H7 (cell line): ENCODE measurements around the gene B3GLCT. TPM values are rescaled to one million over a fixed set of nuclear protein-coding genes. Genes with fewer than 3 reads are reported as not detected.

Source experiments
- DNase-seq: peaks from one replicate; pipeline ENCODE4 v3.0.0; 2012
- H3K27me3 ChIP-seq: 2 replicates; pipeline ENCODE4 v1.6.0; 2011; ENCODE audit warnings: mild to moderate bottlenecking, low read length; ENCODE audit not compliant: control insufficient read depth, insufficient read depth
- H3K36me3 ChIP-seq: replicated peaks from 2 replicates; pipeline ENCODE4 v1.5.1; 2011; ENCODE audit warnings: low read length; ENCODE audit not compliant: control insufficient read depth, insufficient read depth
- H3K4me3 ChIP-seq: 2 replicates; pipeline ENCODE4 v1.5.1; 2011; ENCODE audit warnings: low read depth, mild to moderate bottlenecking, control low read depth, low read length, moderate library complexity; ENCODE audit not compliant: insufficient read depth
- total RNA-seq: library from RNA; depleted of rRNA; stranded (reverse); fragments of >200 nt; shearing (Covaris generic); gene quantifications from 2 replicates; pipeline ENCODE4 v1.2.3, GENCODE V29; 2014

B3GLCT gene
- total RNA-seq, 1 experiment from 2014 or later, result 4.4 TPM

DNA sequence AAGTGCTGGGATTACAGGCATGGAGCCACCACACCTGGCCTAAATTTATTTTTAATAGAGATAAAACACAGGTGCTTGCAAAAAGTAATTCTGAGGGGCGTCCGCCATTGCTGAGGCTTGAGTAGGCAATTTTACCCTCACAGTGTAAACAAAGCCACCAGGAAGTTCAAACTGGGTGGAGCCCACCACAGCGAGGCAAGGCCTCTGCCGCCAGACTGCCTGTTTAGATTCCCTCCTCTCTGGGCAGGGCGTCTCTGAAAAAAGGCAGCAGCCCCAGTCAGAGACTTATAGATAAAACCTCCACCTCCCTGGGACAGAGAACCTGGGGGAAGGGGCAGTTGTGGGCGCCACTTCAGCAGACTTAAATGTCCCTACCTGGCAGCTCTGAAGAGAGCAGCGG is 50.7 kb downstream of the B3GLCT start:
- no peak for DNase-seq
- no peaks in the 10 kb centered on the region for H3K36me3 ChIP-seq
- no peaks in the 10 kb centered on the region for H3K27me3 ChIP-seq
- H3K4me3 ChIP-seq, result no peak overlapping the region

DNA sequence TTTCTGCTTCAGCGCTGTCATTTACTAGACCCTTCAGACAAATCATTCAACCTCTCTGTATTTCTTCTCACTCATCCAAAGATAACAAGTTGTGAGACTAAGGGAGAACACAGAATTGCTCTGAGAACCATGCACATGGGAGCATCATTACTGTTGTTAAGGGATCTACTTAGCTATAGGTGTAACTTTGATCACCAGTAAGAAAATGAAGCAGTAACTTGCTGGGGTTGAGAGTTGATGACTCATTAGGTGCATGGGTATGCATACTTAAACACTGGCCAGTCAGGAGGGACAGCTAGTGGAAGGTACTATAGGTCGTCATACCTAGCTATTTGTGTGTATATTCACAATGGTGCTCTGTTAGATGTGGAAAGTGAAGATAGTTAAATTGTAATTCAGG is 61.5 kb downstream of the B3GLCT start:
- Histone ChIP-seq H3K36me3 (no peaks in the 10 kb centered on the region), H3K27me3 (no peaks in the 10 kb centered on the region), H3K4me3 (no peak overlapping the region)
- no peak for DNase-seq

GRCh38 chr13:31263346-31263745 is 63.6 kb downstream of the B3GLCT start:
- Histone ChIP-seq H3K27me3 (no peaks in the 10 kb centered on the region), H3K36me3 (no peaks in the 10 kb centered on the region), H3K4me3 (no peak overlapping the region)
- no peak for DNase-seq

- no peak for DNase-seq
- no peak overlapping the region for H3K4me3 ChIP-seq
- no peaks in the 10 kb centered on the region for H3K36me3 ChIP-seq
- H3K27me3 ChIP-seq, result no peaks in the 10 kb centered on the region
These were observed 64.4 kb downstream of the B3GLCT start for GRCh38 chr13:31264151-31264550.

DNA sequence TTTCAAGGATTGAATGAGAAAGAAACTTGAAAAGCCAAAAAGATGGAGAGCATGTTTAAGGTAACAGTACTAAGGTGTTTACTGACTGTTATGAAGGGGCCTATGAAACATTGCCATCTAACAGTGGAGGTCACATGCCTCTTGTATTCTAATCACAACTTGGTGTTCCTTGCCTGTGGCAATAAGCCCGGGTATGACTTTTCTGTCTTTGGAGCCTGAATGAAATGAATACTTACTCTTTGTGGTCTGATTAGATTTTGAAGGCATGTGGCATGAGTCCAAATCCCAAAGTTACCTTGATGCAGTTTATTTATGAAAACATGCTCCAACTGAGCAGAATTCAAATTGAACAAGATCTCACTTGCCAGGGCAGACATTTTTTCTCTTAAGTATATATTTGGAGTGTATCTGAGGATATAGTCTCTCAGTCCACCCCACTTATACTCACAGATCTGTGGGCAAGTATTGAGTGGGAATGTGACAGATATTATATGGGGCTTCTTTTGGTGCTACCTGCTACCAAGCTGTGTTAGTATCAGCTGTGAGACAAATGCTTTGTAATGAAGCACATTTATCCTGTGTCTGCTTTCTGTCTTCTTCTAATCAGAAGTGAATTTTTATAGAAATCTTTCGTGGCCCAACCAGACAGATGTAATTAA is 67.5 kb downstream of the B3GLCT start:
- Histone ChIP-seq H3K36me3 (no peaks in the 10 kb centered on the region), H3K4me3 (no peak overlapping the region), H3K27me3 (no peaks in the 10 kb centered on the region)
- no peak for DNase-seq

DNA sequence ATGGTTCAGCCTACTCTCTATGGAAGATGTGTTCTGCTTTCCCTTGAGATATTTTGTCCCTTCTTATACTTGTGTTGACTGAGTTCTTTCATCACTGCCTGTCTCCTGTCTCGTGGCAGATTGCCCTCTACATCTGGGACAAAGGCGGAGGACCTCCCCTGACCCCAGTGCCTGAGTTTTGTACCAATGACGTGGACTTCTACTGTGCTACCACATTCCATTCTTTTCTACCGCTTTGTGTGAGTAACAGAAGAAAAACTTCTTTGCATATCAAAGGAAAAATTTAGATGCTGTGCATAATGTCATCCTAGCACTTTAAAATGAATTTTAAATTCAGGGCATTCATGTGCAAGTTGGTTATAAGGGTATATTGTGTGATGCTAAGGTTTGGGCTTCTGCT is 74.6 kb downstream of the B3GLCT start:
- Histone ChIP-seq H3K27me3 (no peaks in the 10 kb centered on the region), H3K36me3 (no peaks in the 10 kb centered on the region), H3K4me3 (no peak overlapping the region)
- DNase-seq, result no peak

DNA sequence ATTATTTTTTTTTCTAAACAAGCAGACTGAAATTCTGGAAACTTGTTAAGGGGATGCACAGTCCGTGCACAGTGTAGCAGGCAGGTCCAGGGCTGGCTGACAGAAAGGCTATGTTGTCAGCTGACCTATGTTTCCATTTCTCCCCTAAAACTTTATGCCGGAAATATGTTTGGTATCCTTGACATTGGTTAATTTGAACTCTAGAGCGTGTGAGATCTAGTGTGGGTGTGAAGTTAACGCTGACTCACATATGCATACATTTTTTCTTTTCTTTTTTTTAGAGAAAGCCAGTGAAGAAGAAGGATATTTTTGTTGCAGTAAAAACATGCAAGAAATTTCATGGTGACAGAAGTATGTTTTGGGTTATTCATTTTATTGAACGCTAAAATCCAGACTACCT is 76.6 kb downstream of the B3GLCT start:
- no peak for DNase-seq
- Histone ChIP-seq H3K4me3 (no peak overlapping the region), H3K36me3 (no peaks in the 10 kb centered on the region)

GRCh38 chr13:31278869-31279268 is 79.1 kb downstream of the B3GLCT start:
- DNase-seq, result no peak
- Histone ChIP-seq H3K27me3 (no peaks in the 10 kb centered on the region), H3K4me3 (no peak overlapping the region), H3K36me3 (no peaks in the 10 kb centered on the region)

More for the DNA sequence above, 76.6 kb downstream of the B3GLCT start:
- H3K27me3 ChIP-seq, result no peaks in the 10 kb centered on the region

DNA sequence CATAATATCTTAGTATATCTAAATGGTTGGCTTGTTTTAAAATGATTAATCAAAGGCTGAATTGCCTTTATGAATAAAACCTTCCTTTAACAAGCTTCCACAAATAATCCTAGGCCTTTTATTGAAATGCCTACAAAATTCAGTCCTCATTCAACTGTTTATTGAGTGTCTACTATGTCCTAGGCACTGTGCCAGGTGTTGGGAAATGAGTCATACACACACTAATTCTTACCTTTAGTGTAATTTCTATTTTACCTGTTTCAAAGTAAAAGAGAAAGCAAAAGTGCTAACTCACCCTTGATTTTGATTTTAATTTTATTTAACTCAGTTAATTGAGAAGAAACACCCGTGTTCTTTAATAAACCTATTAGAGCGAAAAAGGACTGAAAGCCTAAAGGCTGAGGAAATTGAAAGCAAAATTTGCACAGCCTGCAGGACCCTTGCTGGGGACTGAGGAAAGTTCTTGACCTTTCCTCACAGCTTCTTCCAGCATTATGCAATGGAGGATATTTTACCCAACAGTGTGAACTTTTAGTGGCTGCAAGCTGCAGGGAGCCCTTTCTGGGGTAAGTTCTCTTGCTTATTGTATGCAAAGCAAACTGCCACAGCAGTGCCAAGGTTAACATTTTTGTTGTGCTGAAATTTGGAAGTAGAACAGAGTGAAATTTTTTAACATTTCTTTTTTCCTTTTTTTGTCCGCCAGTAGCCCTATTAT is 83.1 kb downstream of the B3GLCT start:
- H3K4me3 ChIP-seq, result no peak overlapping the region
- no peaks in the 10 kb centered on the region for H3K36me3 ChIP-seq
- H3K27me3 ChIP-seq, result no peaks in the 10 kb centered on the region
- DNase-seq, result no peak

DNA sequence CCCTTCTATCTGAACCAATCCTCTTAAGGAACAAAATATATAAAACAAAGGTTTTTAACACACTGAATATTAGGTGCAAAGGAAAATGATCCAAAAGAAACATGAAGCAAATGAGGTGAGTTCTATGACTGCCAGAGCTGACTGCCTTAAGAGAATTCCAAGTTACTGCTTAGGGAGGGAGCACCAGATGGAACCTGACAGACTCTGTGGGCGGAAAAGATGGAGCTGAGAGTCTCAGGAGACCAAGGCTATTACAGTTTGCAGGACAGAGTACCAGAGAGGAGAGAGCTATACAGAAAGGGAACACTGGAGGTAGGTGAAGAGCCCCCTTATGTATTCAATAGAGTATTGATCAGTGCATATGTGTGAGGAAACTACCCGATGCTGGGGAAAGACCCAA is 87.2 kb downstream of the B3GLCT start:
- Histone ChIP-seq H3K27me3 (no peaks in the 10 kb centered on the region), H3K36me3 (no peaks in the 10 kb centered on the region), H3K4me3 (no peak overlapping the region)
- no peak for DNase-seq

GRCh38 chr13:31301119-31301518 is 101.3 kb downstream of the B3GLCT start:
- no peaks in the 10 kb centered on the region for H3K36me3 ChIP-seq
- H3K27me3 ChIP-seq, result no peaks in the 10 kb centered on the region
- no peak for DNase-seq
- no peak overlapping the region for H3K4me3 ChIP-seq

- no peak overlapping the region for H3K4me3 ChIP-seq
- H3K36me3 ChIP-seq, result no peaks in the 10 kb centered on the region
- DNase-seq, result no peak
These were observed 110.6 kb downstream of the B3GLCT start for GRCh38 chr13:31310356-31310755.

DNA sequence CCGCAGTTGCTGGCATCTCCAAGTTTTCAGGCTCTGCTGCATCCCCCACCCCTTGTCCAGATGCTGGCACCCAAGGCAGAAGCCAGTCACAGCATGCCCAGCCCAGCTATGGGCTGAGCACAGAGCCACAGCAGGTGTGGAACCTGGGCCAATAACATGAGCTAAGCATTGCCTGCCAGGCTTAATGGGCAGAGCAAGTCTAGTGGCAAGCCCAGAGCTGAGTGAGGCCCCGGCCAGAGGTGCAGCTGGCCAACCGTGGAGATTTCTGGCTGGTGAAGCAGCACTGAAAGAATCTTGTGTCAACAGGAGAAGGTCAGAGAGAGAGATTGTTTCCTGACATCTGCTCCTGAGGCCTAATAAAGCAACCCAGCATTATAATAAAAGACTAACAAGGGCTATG is 111.0 kb downstream of the B3GLCT start:
- Histone ChIP-seq H3K36me3 (no peaks in the 10 kb centered on the region), H3K4me3 (no peak overlapping the region)
- DNase-seq, result no peak

More at GRCh38 chr13:31310356-31310755, 110.6 kb downstream of the B3GLCT start:
- H3K27me3 ChIP-seq, result no peaks in the 10 kb centered on the region

DNA sequence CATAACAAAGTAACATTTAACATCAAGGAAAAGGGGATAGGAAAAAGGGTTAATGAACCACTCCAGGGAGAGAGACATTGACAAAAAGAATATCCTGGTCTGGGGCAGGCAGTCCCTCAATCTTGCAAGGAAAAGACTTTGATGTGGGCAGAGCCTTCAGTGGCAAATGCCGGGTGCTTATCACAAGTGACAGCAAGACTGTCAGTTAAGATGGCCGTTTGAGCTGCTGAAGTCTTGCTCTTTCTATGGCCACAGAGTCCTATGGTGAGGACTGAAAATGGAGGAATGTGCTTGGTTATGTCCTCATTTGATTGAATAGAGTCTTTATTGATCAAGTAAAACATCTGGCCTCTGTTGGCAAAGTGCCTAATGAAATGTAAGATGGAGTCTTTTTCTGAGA is 112.1 kb downstream of the B3GLCT start:
- no peaks in the 10 kb centered on the region for H3K36me3 ChIP-seq
- no peaks in the 10 kb centered on the region for H3K27me3 ChIP-seq
- no peak overlapping the region for H3K4me3 ChIP-seq
- DNase-seq, result no peak

More for the DNA sequence above, 111.0 kb downstream of the B3GLCT start:
- H3K27me3 ChIP-seq, result no peaks in the 10 kb centered on the region

GRCh38 chr13:31314961-31315360 is 115.2 kb downstream of the B3GLCT start:
- no peaks in the 10 kb centered on the region for H3K27me3 ChIP-seq
- DNase-seq, result no peak
- no peak overlapping the region for H3K4me3 ChIP-seq
- no peaks in the 10 kb centered on the region for H3K36me3 ChIP-seq
